Stomach (tissue), 9 donors: ENCODE data around the gene TMTC1. TPM values are rescaled to one million over a fixed set of nuclear protein-coding genes. Genes with fewer than 3 reads are reported as not detected.

Source experiments
- DNase-seq, 2 donors: peaks; one replicate each; pipeline versions ENCODE4 v3.0.0 to v3.0.0-alpha.2; 2013 to 2019
- H3K27ac ChIP-seq, 5 donors: fragments of 200-600 bp in 4 of 5; sonication (generic) in 4 of 5; one replicate each; pipeline ENCODE4 v1.5.1; 2013 to 2019; ENCODE audit warnings: mild to moderate bottlenecking in 1 of 5, moderate library complexity in 1 of 5
- H3K27me3 ChIP-seq, 3 donors: fragments of 200-600 bp; sonication (generic); one replicate each; pipeline ENCODE4 v1.5.1; 2017 to 2019; ENCODE audit warnings: mixed run types in 1 of 3
- H3K36me3 ChIP-seq, 4 donors: fragments of 200-600 bp; sonication (generic); 1 replicate in 3 of 4; 2 replicates in 1 of 4; pipeline ENCODE4 v1.5.1; 2016 to 2019
- H3K4me1 ChIP-seq, 4 donors: fragments of 200-600 bp; sonication (generic); one replicate each; pipeline ENCODE4 v1.5.1; 2016 to 2019
- H3K4me3 ChIP-seq, 4 donors: fragments of 200-600 bp; sonication (generic) in 3 of 4; one replicate each; pipeline ENCODE4 v1.5.1; 2016 to 2019; ENCODE audit warnings: mild to moderate bottlenecking in 1 of 4
- H3K9me3 ChIP-seq, 4 donors: fragments of 200-600 bp; sonication (generic); one replicate each; pipeline ENCODE4 v1.5.1; 2016 to 2019
- CTCF ChIP-seq, 7 experiments: fragments of 450-650 bp in 4 of 7; fragments of 200-600 bp in 3 of 7; sonication (generic) in 3 of 7; IDR thresholded peaks; one replicate each; pipeline ENCODE4 v1.5.1; 2016 to 2019; ENCODE audit warnings: antibody characterized with exemption in 7 of 7, control low read depth in 2 of 7, mild to moderate bottlenecking in 1 of 7
- EP300 ChIP-seq: sonication (generic); formaldehyde crosslinking; IDR thresholded peaks from one replicate; pipeline ENCODE4 v1.6.1; 2017; ENCODE audit warnings: antibody characterized with exemption
- POLR2A ChIP-seq, 4 donors: fragments of 450-650 bp; IDR thresholded peaks; one replicate each; pipeline ENCODE4 v1.6.1; 2016; ENCODE audit warnings: antibody characterized with exemption in 4 of 4, control low read depth in 2 of 4, mild to moderate bottlenecking in 1 of 4, moderate library complexity in 1 of 4
- POLR2AphosphoS5 ChIP-seq, 3 donors: sonication (generic); formaldehyde crosslinking; IDR thresholded peaks; one replicate each; pipeline ENCODE4 v1.6.1; 2016; ENCODE audit warnings: antibody characterized with exemption in 3 of 3
- WGBS, 5 donors: extraction: QIAGEN DNeasy Blood & Tissue Kit in 3 of 5; methylation state at CpG; one replicate each; pipeline versions ENCODE4 v1.1.5 to v1.1.7; 2013 to 2018; 5-methylcytosine and 5-hydroxymethylcytosine counted together
- intact Hi-C: fragments of 100-400 bp; cut with DNase I; formaldehyde crosslinking; loops from one replicate; pipeline ENCODE4 v1.15.1; 2023; ENCODE audit warnings: low total_unique reads
- polyA plus RNA-seq, 3 donors: library from polyadenylated mRNA; stranded (reverse); fragments of 200-250 nt; gene quantifications; one replicate each; pipeline ENCODE4 v1.2.3, GENCODE V29; 2013
- total RNA-seq, 5 donors: library from RNA; depleted of rRNA; stranded (reverse); fragments of >200 nt; gene quantifications; one replicate each; pipeline versions ENCODE4 v1.1.0 to v1.2.3, GENCODE V29; 2014 to 2016
- donor health status: healthy with polysubstance abuse.
- donor health status: Bipolar disorder and iron deficiency.
- donor health status: healthy.

The TMTC1 gene
- total and polyA plus RNA-seq, 8 donors: 1.5 to 76.8 (median 19.1) TPM

DNA sequence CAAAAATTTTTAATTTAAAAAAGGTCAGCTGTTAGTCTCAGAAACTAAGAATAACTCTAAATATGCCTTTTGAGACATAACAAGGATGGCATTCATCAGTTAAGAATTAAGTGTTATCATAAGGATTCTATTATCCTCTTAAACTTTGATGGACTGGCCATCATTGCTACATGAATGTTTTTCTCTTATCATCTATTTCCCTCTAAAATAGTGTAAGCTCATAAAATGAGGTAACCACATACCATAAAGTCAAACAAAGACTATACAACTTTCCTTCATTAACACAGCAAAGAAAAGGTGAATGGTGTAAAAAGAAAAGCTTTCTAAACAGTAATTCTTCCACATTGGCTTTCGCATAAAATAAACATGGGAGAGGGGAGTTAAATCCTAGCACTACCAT is 41.1 kb downstream of the TMTC1 start:
- H3K27ac ChIP-seq: no peak overlapping the region
- peaks cover 0 to 4% (median 0%) of the 10 kb centered on the region in 4 donors for H3K36me3 ChIP-seq
- intact Hi-C loops: no loop called here
- H3K27me3 ChIP-seq: no peaks in the 10 kb centered on the region
- no peak overlapping the region for H3K4me3 ChIP-seq
- WGBS, 5 donors: 93 to 100% (median 98%) methylated on average over 1 of the region's 1 CpG
- TF ChIP-seq POLR2A (IDR thresholded peaks at IDR 0.05) (no peak), CTCF (IDR thresholded peaks at IDR 0.05) (no peak), POLR2AphosphoS5 (IDR thresholded peaks at IDR 0.05) (no peak)
- DNase-seq: no peak
- peaks cover 0 to 16% (median 0%) of the 10 kb centered on the region in 4 donors for H3K4me1 ChIP-seq
- no peaks in the 10 kb centered on the region for H3K9me3 ChIP-seq

DNA sequence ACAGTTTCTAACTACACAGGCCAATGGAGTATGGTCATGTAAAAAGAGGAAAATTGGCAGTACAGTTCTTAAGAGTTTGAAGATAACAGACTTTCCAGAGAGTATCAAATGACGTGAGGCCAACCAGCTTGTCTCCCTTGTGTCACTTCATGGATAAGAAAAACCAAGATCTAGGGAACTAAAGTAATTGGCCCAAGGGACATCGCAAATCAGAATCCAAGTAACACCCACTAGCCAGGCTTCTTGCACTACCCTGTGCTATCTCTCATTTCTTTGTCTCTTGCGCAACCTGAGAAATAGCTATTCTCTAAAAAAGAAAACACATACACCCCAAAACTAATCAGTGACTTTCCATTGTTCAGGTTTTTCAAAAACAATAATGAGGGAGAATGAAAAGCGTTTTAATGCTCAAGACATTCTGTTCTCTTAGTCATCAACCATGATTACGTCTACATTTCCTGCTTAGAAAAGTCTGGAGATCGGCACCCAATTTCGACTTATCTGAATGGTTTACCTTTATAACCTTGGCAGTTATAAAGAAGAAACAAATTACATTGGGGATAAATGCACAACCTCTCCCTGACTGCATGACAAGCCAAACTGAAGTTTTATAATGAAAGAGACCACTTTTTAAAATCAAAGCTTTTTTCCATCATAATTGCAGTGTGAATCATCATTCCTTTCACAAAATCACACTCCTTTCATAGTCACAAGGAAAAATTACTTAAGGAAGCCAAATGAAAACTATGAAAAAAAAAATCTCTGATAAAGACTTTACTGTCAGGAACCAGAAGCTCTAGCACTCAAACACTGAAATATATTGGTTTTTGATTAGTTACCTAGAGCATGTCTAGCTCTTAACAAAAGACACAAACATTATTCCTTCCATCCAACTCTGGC is 42.1 kb downstream of the TMTC1 start:
- Histone ChIP-seq H3K27ac (peak overlapping the region in 3 of 5 donors; percentile 12 to 55 (median 51)), H3K27me3 (no peaks in the 10 kb centered on the region), H3K9me3 (no peaks in the 10 kb centered on the region), H3K4me1 (peaks cover 0 to 16% (median 0%) of the 10 kb centered on the region in 4 donors), H3K4me3 (no peak overlapping the region), H3K36me3 (peaks cover 0 to 4% (median 0%) of the 10 kb centered on the region in 4 donors)
- no peak for TF ChIP-seq POLR2A (IDR thresholded peaks at IDR 0.05)
- TF ChIP-seq EP300: no peak
- TF ChIP-seq CTCF (IDR thresholded peaks at IDR 0.05): no peak
- intact Hi-C loops: no loop called here
- WGBS, 5 donors: 71 to 79% (median 74%) methylated on average over 7 of the region's 7 CpGs
- DNase-seq: no peak

DNA sequence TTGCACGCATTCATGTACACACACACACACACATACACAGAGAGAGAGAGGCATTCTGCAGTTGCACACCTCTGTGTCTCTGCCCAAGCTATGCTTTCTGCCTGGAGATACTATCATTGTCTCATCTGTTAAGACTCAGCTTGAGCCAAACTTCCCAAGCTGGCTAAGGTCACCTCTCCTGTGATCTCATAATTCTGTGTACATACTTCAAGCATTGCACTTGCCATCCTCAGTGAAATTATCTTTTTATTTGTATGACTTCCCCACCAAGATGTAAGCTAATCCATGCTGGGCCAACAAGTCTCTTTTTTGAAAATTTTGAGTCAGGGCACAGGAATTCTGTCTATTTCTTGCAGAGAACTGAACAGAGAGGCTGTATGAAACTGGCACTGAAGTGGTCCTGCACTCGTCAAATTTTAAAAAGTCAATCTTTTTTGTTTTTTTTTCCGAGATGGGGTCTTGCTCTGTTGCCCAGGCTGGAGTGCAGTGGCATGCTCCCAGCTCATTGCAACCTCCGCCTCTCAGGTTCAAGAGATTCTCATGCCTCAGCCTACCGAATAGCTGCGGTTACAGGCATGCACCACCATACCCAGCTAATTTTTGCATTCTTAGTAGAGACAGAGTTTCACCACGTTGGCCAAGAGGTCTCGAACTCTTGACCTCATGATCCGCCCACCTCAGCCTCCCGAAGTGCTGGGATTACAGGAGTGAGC is 44.3 kb downstream of the TMTC1 start:
- no peak for DNase-seq
- 84 to 87% (median 86%) methylated on average over 10 of the region's 10 CpGs for WGBS, 5 donors
- H3K9me3 ChIP-seq: no peaks in the 10 kb centered on the region
- peaks cover 0 to 4% (median 0%) of the 10 kb centered on the region in 4 donors for H3K36me3 ChIP-seq
- TF ChIP-seq POLR2A (IDR thresholded peaks at IDR 0.05): no peak
- no peak for TF ChIP-seq CTCF (IDR thresholded peaks at IDR 0.05)
- TF ChIP-seq POLR2AphosphoS5 (IDR thresholded peaks at IDR 0.05): no peak
- TF ChIP-seq EP300: no peak
- no peak overlapping the region for H3K4me3 ChIP-seq
- H3K27me3 ChIP-seq: no peaks in the 10 kb centered on the region
- no peak overlapping the region for H3K27ac ChIP-seq
- peaks cover 0 to 31% (median 5%) of the 10 kb centered on the region in 4 donors for H3K4me1 ChIP-seq
- intact Hi-C loops: no loop called here

- DNase-seq: peak in 1 of 2 donors; percentile 22
- Histone ChIP-seq H3K36me3 (peaks cover 0 to 4% (median 0%) of the 10 kb centered on the region in 4 donors), H3K9me3 (no peaks in the 10 kb centered on the region), H3K4me1 (peaks cover 0 to 39% (median 6%) of the 10 kb centered on the region in 4 donors), H3K27ac (no peak overlapping the region), H3K4me3 (no peak overlapping the region), H3K27me3 (no peaks in the 10 kb centered on the region)
- TF ChIP-seq POLR2AphosphoS5 (IDR thresholded peaks at IDR 0.05): no peak
- no peak for TF ChIP-seq CTCF (IDR thresholded peaks at IDR 0.05)
- TF ChIP-seq EP300: no peak
- TF ChIP-seq POLR2A (IDR thresholded peaks at IDR 0.05): no peak
- WGBS, 5 donors: 71 to 83% (median 79%) methylated on average over 3 of the region's 3 CpGs
- intact Hi-C loops: no loop called here
Observed at GRCh38 chr12:29738365-29738764, 45.4 kb downstream of the TMTC1 start.
